ENCODE measurements around the gene ZNF618. TPM values are rescaled to one million over a fixed set of nuclear protein-coding genes. Genes with fewer than 3 reads are reported as not detected.

Gene ZNF618
- total and polyA plus RNA-seq, 2 experiments from 2014 or later, result 2.3 to 5.1 TPM

- no peak overlapping the region for H3K9ac ChIP-seq
- H3K4me2 ChIP-seq (ENCODE audit: unreplicated experiment), result no peak overlapping the region
- no peaks in the 10 kb centered on the region for H3K36me3 ChIP-seq (ENCODE audit: low read depth)
- no peak for DNase-seq
- TF ChIP-seq EZH2phosphoT487 (IDR thresholded peaks at IDR 0.05; ENCODE audit: insufficient read depth, low read depth) (no peak), EZH2 (IDR thresholded peaks at IDR 0.05; ENCODE audit: insufficient read depth, poor library complexity, severe bottlenecking) (no peak)
- no peaks in the 10 kb centered on the region for H3K9me3 ChIP-seq (ENCODE audit: low read depth)
- no peaks in the 10 kb centered on the region for H3K79me2 ChIP-seq (ENCODE audit: insufficient read depth)
- no peaks in the 10 kb centered on the region for H3K4me1 ChIP-seq (ENCODE audit: insufficient read depth)
- H3K9me2 ChIP-seq (ENCODE audit: insufficient read depth), result no peaks in the 10 kb centered on the region
- WGBS, 2 experiments (ENCODE audit: low coverage in 1 of 2, low lambda C conversion rate in 2 of 2, missing lambda C conversion rate in 2 of 2), result 76 to 81% methylated on average over 9 of the region's 9 CpGs
- H3K27ac ChIP-seq, result no peak overlapping the region
- in situ Hi-C loops (cut with MboI), result no loop called here
- H3K4me3 ChIP-seq, result no peak overlapping the region
- no peaks in the 10 kb centered on the region for H3F3A ChIP-seq (ENCODE audit: insufficient read depth)
- no peak overlapping the region for H2AFZ ChIP-seq
- no peaks in the 10 kb centered on the region for H4K20me1 ChIP-seq (ENCODE audit: insufficient read depth)
- no peaks in the 10 kb centered on the region; the same call in 1 of the 2 replicates for H3K27me3 ChIP-seq (replicated peaks; ENCODE audit: insufficient read depth)
Observed at GRCh38 chr9:114093761-114094505, 217.8 kb downstream of the ZNF618 start.

GRCh38 chr9:114094971-114095370 lies 218.9 kb downstream of the ZNF618 start:
- TF ChIP-seq EZH2phosphoT487 (IDR thresholded peaks at IDR 0.05; ENCODE audit: insufficient read depth, low read depth) (no peak), EZH2 (IDR thresholded peaks at IDR 0.05; ENCODE audit: insufficient read depth, poor library complexity, severe bottlenecking) (no peak)
- WGBS, 2 experiments (ENCODE audit: low coverage in 1 of 2, low lambda C conversion rate in 2 of 2, missing lambda C conversion rate in 2 of 2), result 87 to 88% methylated on average over 12 of the region's 12 CpGs
- no peaks in the 10 kb centered on the region for H3K36me3 ChIP-seq (ENCODE audit: low read depth)
- no peaks in the 10 kb centered on the region; the same call in 1 of the 2 replicates for H3K27me3 ChIP-seq (replicated peaks; ENCODE audit: insufficient read depth)
- in situ Hi-C loops (cut with MboI), result no loop called here
- H3K9me3 ChIP-seq (ENCODE audit: low read depth), result no peaks in the 10 kb centered on the region
- no peaks in the 10 kb centered on the region for H4K20me1 ChIP-seq (ENCODE audit: insufficient read depth)
- no peak overlapping the region for H3K4me3 ChIP-seq
- no peak overlapping the region for H3K27ac ChIP-seq
- no peak for DNase-seq
- H3K4me1 ChIP-seq (ENCODE audit: insufficient read depth), result no peaks in the 10 kb centered on the region
- no peaks in the 10 kb centered on the region for H3K9me2 ChIP-seq (ENCODE audit: insufficient read depth)
- H3F3A ChIP-seq (ENCODE audit: insufficient read depth), result no peaks in the 10 kb centered on the region
- no peak overlapping the region for H2AFZ ChIP-seq
- no peaks in the 10 kb centered on the region for H3K79me2 ChIP-seq (ENCODE audit: insufficient read depth)
- no peak overlapping the region for H3K4me2 ChIP-seq (ENCODE audit: unreplicated experiment)
- no peak overlapping the region for H3K9ac ChIP-seq

- no peak for DNase-seq
- no peaks in the 10 kb centered on the region; the same call in 1 of the 2 replicates for H3K27me3 ChIP-seq (replicated peaks; ENCODE audit: insufficient read depth)
- no peak overlapping the region for H2AFZ ChIP-seq
- H3K4me2 ChIP-seq (ENCODE audit: unreplicated experiment), result no peak overlapping the region
- WGBS, 2 experiments (ENCODE audit: low coverage in 1 of 2, low lambda C conversion rate in 2 of 2, missing lambda C conversion rate in 2 of 2), result 74 to 76% methylated on average over 9 of the region's 9 CpGs
- in situ Hi-C loops (cut with MboI), result no loop called here
- H3K9me2 ChIP-seq (ENCODE audit: insufficient read depth), result no peaks in the 10 kb centered on the region
- H3K4me3 ChIP-seq, result no peak overlapping the region
- H3K79me2 ChIP-seq (ENCODE audit: insufficient read depth), result no peaks in the 10 kb centered on the region
- no peaks in the 10 kb centered on the region for H3K4me1 ChIP-seq (ENCODE audit: insufficient read depth)
- TF ChIP-seq EZH2phosphoT487 (IDR thresholded peaks at IDR 0.05; ENCODE audit: insufficient read depth, low read depth), result no peak
- TF ChIP-seq EZH2 (IDR thresholded peaks at IDR 0.05; ENCODE audit: insufficient read depth, poor library complexity, severe bottlenecking), result no peak
- H4K20me1 ChIP-seq (ENCODE audit: insufficient read depth), result no peaks in the 10 kb centered on the region
- H3K27ac ChIP-seq, result no peak overlapping the region
- H3K36me3 ChIP-seq (ENCODE audit: low read depth), result no peaks in the 10 kb centered on the region
- H3K9ac ChIP-seq, result no peak overlapping the region
- no peaks in the 10 kb centered on the region for H3F3A ChIP-seq (ENCODE audit: insufficient read depth)
- H3K9me3 ChIP-seq (ENCODE audit: low read depth), result no peaks in the 10 kb centered on the region
Observed at GRCh38 chr9:114096041-114096511, 220.0 kb downstream of the ZNF618 start.

GRCh38 chr9:114096866-114097612 lies 220.9 kb downstream of the ZNF618 start:
- Histone ChIP-seq H3K4me3 (no peak overlapping the region), H3K4me2 (ENCODE audit: unreplicated experiment) (no peak overlapping the region), H3K36me3 (ENCODE audit: low read depth) (no peaks in the 10 kb centered on the region), H4K20me1 (ENCODE audit: insufficient read depth) (no peaks in the 10 kb centered on the region), H3K9me3 (ENCODE audit: low read depth) (no peaks in the 10 kb centered on the region), H3K27me3 (replicated peaks; ENCODE audit: insufficient read depth) (no peaks in the 10 kb centered on the region; the same call in 1 of the 2 replicates), H3F3A (ENCODE audit: insufficient read depth) (no peaks in the 10 kb centered on the region), H3K4me1 (ENCODE audit: insufficient read depth) (no peaks in the 10 kb centered on the region), H3K79me2 (ENCODE audit: insufficient read depth) (no peaks in the 10 kb centered on the region), H3K9ac (no peak overlapping the region), H2AFZ (no peak overlapping the region), H3K9me2 (ENCODE audit: insufficient read depth) (no peaks in the 10 kb centered on the region), H3K27ac (no peak overlapping the region)
- DNase-seq, result no peak
- 83 to 88% methylated on average over 13 to 14 of the region's 14 CpGs for WGBS, 2 experiments (ENCODE audit: low coverage in 1 of 2, low lambda C conversion rate in 2 of 2, missing lambda C conversion rate in 2 of 2)
- in situ Hi-C loops (cut with MboI), result no loop called here
- no peak for TF ChIP-seq EZH2 (IDR thresholded peaks at IDR 0.05; ENCODE audit: insufficient read depth, poor library complexity, severe bottlenecking)
- no peak for TF ChIP-seq EZH2phosphoT487 (IDR thresholded peaks at IDR 0.05; ENCODE audit: insufficient read depth, low read depth)
